HG03575 (cell line): ENCODE results near the gene PAX3.

Experiments used
- ATAC-seq: cut with Tn5 transposase; IDR thresholded peaks from one replicate; pipeline ENCODE4 v1.9.1; 2021; ENCODE audit not compliant: unreplicated experiment, insufficient number of reproducible peaks, low FRiP score; ENCODE audit errors: extremely low read depth

The PAX3 gene

GRCh38 chr2:222239945-222240675, 58.7 kb downstream of the PAX3 start:
- ATAC-seq, result no peak

GRCh38 chr2:222239091-222239490, 59.7 kb downstream of the PAX3 start:
- no peak for ATAC-seq

GRCh38 chr2:222238072-222238471, 60.7 kb downstream of the PAX3 start:
- no peak for ATAC-seq

GRCh38 chr2:222232839-222233238, 66.0 kb downstream of the PAX3 start:
- no peak for ATAC-seq

DNA sequence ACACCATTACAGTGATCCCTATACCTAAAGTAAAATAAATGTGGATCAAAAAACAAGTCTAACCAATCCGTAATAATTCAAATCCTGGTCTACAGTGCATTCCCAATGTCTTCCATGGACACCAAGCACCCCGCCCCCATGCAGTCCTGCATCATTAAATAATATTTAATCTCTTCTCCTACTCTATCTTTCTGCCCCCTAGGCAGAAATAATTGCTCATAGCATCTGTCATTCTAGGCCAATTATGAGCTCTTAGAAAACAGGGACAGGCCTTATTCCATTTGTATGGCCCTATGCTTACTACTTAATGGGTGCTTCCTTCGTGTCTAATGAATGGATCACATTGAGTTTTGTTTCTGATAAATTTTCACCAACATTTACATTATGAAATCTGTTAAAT, 66.4 kb downstream of the PAX3 start:
- no peak for ATAC-seq

DNA sequence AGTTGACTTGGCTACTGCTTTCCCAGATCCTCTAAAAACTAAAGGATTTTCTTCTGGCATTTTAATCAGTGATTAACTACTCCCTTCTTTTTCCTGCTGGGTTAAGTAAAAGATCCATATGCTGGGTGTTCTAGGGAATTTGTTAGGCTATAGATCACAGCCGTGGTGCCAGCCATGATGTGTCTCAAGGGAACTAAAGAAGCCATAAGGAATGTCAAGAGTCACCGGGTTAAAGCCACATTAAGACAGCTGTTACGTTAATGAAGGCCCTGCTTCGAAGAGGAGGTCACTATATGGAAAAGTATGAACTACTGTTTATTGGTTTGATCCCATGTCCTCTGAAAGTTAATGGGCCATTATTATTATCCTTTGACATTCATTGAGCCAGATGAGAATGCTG, 70.7 kb downstream of the PAX3 start:
- no peak for ATAC-seq

DNA sequence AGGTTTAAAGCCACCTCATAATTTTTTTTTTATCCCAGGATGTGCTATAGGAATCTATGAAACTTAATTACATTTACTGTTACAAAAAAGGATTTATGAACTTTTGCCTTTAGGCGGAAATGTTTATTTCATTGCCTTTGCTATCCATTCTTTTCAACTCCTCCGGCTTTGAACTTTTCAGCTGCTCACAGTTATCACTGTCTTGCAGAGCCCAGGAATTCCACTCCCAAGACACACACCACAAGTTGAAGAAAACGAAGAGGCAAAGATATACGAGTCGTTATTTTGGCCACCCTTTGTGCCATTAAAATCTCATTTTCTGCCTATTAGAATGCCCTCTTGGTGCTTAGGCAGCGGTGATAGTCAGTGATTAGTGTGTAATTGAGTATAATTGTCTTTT, 80.0 kb downstream of the PAX3 start:
- ATAC-seq, result no peak

DNA sequence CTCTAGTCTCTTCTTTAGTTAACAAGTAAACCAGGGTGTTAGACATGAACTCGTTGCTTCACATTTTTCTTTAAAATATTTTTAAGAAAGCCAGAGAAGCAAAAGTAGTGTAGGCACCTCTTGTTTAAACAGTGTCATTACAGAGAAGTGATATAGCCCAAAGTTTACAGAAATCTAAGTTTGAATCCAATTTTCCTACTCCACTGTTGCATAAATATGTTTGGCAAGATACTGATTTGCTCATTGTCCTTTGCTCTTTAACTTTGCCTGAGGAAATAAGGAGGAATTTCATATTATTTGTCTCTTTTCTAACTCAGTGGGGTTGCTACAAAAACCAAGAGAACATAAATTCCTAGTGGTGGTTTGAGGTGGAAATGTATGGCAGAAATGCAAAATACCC, 81.1 kb downstream of the PAX3 start:
- ATAC-seq, result no peak

DNA sequence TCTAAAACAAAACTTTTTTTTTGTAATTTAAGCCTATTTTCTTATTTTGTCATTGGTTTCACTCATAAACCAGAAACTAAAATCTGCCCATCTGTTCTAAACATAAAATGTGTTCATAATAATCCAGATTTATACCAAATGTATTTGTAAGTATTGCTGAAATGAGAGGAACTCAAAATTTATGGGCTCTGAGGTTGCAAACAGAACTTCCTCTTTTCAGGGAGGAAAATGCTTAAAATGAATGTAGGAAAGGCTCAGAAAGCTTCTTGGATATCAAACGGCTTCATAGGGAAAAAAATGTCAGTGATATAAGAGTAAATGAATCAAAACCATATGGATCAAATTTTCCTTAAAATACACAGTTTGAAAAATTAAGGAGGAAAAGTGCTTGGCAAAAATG, 83.9 kb downstream of the PAX3 start:
- no peak for ATAC-seq

DNA sequence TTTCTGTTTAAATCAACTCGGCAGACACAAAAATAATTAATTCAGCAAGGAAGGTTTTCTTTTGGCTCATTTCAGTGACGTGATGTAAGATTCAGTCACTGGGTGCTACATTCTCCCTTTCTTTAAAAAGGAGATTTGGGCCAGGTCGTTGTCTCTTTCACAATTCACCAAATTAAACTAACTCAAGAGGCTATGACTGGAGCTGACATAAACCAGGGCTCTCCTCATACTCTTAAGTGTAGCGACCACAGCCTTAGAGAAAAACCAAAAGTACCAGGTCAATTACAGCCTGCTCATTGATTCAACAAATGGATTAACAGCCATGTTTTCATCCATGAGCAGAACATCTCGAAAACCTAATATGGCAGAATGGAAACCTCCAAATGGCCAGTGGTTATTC, 85.7 kb downstream of the PAX3 start:
- ATAC-seq, result no peak

DNA sequence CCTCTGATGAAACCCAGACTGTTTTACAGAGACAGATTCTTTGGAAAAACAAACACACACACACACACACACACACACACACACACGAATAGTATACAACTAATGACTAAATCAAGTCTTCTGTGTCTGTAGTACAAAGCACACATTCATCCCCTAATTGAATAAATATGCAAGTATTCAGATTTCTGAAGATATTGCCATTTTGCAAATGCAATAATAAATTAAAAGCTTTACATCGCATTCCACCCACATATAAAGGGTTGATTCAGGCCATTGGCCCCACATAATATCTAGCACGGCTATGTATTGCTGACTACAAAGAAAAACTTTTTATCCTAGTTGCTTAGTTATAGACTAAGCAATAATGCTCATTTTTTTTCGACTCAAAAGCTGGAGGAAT, 86.2 kb downstream of the PAX3 start:
- ATAC-seq, result no peak

DNA sequence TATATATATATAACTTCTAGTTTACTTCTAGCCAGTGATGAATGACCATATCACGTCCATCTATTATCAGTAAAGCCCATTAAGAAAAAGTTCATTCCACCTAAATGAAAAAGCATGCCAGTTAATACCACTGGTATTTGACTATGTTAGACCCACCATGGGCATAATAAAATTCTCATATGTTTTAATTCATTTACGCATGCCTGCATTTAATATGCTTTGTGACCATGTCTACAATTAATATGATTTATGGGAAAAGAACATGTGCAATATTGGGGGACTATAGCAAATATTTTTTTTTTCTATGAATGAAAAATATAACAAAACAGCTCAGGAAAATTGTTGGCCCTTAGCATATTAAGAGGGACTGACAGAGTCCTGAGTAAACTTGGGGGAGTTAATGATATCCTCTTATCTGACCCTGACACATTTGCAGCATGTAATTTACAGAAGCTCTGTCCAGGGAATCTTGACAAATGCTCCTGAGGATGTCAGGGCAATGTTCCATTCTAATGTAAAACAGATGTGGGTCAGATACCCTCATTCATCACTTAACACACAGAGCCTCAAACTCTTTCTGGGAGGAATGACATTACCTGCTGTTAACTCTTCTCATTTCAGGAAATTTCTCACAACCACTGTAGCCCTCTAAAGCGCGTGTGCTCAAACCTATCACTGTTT, 90.6 kb downstream of the PAX3 start:
- ATAC-seq, result no peak

- ATAC-seq, result no peak
These were observed 93.7 kb downstream of the PAX3 start for GRCh38 chr2:222205136-222205535.

DNA sequence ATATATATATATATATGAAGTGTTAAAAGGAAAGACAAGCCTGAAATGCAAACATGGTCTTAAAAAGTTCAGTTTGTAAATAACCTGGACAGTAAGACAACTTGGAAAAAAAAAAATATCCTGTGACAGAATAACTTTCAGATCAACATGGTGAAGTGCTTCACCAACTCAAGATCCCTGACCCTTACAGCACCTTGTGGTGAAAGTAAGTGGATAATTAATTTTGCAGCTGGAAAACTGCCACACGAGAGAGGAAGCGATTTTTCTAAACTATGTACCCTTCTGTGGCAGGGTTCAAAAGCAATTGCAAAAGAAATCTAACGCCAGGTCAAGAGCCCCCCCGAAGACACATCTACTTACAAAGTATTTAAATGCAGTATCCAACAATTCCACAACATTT, 95.8 kb downstream of the PAX3 start:
- no peak for ATAC-seq

DNA sequence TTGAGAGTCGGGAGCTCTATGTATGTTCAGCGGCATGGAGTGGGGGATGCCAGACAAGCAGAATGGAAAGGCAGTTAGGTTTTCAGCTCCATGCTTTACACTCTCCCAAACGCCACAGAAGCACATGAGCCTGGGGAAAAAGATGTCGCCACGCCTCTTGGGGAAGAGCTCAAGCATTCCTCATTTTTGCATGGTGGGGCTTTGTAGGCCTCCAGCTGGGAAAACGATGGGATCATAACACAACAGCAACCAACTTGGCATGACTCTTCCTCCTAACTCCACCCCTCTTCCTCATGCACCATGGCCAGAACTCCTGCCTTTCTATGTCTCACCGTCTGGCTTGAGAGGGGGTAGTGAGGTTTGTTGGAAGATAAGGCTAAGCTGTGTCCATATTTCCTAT, 102.6 kb downstream of the PAX3 start:
- ATAC-seq, result no peak

DNA sequence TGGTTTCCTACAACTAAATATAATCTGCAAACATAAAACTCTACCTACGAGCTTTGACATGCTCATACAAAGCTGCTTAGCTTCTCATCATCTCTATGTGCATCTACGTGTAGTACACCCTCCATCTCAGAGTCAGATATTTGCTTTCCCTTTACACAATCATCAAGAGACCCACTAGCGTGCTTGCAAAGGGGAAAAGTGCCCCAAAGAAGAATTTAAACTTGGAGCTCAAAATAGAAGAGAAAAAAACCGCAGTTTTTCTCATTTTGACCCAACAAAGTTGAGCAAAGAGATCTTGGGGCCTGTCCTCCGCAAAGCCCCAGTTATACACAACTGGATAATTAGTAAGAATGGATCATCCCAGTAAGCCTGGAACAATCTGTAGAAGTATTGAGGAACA, 104.1 kb downstream of the PAX3 start:
- ATAC-seq, result no peak

- ATAC-seq, result no peak
These were observed 105.3 kb downstream of the PAX3 start for GRCh38 chr2:222193328-222193983.

DNA sequence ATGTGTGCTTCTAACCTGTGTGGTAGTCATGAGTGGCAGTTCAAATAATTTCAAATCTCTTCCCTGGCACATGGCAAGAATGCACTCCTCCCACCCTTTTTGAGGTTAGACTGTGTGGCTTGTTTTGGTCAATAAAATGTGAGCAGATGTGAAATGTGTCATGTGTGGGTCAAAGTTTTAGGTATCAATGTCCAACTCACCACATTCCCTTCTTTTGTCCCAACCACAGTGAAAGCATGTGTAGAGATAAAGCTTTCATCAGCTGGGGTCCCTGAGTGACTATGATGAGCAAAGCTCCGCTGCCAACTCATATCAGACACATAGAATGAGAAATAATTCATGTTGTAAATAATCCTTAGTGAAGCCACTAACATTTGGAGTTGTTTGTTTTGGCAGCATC, 118.2 kb downstream of the PAX3 start:
- ATAC-seq, result no peak

GRCh38 chr2:222179592-222179991, 119.2 kb downstream of the PAX3 start:
- ATAC-seq, result no peak

DNA sequence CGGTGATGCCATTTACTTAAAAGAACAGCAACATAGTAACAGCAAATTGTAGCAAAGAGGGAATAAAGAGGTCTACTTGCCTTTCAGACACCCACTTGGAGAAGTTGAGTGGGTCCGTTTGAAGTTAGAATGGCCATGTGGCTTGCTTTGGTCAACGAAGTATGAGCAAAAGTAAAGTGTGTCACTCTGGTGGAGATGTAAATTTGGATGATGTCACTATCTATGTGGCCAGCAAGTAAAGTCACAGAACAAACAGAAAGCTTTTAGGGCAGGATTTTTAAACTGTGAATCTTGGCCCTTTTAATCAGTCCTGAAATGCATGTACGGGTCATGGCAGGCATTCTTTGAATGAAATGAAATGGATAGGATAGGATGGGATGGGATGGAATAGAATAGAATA, 120.3 kb downstream of the PAX3 start:
- no peak for ATAC-seq
